K562 (cell line): ENCODE results near the gene TRDMT1. TPM values are rescaled to one million over a fixed set of nuclear protein-coding genes. Genes with fewer than 3 reads are reported as not detected.

Experiments used
- ATAC-seq: fragments of 200-7000 bp; cut with Tn5 transposase; 3 replicates; pipeline ENCODE4 v1.9.1; 2020; ENCODE audit warnings: moderate library complexity
- BruUV-seq: library from RNA; stranded (reverse); fragments of 400-500 nt; replicated peaks from 2 replicates; lab custom pipeline; 2021; lab: Mats Ljungman, UMichigan
- CTCF ChIA-PET: fragments of 300-600 bp; formaldehyde crosslinking; extraction: SDS; loops from one replicate; lab custom pipeline; 2021; ENCODE audit warnings: low intra/inter-chr PET ratio; lab: Yijun Ruan, JAX
- POLR2A ChIA-PET: fragments of 300-600, 350-650 bp; sonication (Branson Sonifier 250); formaldehyde crosslinking; extraction: SDS; loops from one replicate; lab custom pipeline; 2021; ENCODE audit warnings: antibody characterized with exemption, inconsistent platforms; lab: Yijun Ruan, JAX
- DNase-seq, 4 experiments: peaks; one replicate each; pipeline versions ENCODE4 v3.0.0 to v3.0.0-alpha.2; 2011 to 2018; ENCODE audit warnings: low spot score in 3 of 4, mixed read lengths in 3 of 4; ENCODE audit errors: extremely low read depth in 1 of 4
- FAIRE-seq: peaks from 2 replicates; lab custom pipeline; 2011; peaks lifted over from hg19 to GRCh38; lab: Jason Lieb, UNC
- H2AFZ ChIP-seq: 2 replicates; pipeline ENCODE4 v1.6.0; 2011; ENCODE audit warnings: low read depth, low read length, control low read depth, inconsistent platforms
- H3K27ac ChIP-seq: fragments of 200-600 bp; 3 replicates; pipeline ENCODE4 v1.8.0; 2011; ENCODE audit warnings: low read depth, mild to moderate bottlenecking, control low read depth, inconsistent platforms, low read length, moderate library complexity, mixed read lengths; ENCODE audit errors: extremely low read depth
- H3K27me3 ChIP-seq, 2 experiments: fragments of 300-600 bp in 1 of 2; 2 replicates in 1 of 2; 3 replicates in 1 of 2; pipeline versions ENCODE4 v1.6.0 to v1.8.0; 2011; ENCODE audit warnings: inconsistent platforms in 2 of 2, low read length in 2 of 2, mild to moderate bottlenecking in 1 of 2, mixed read lengths in 1 of 2, moderate library complexity in 1 of 2; ENCODE audit not compliant: control insufficient read depth in 2 of 2, insufficient read depth in 2 of 2
- H3K36me3 ChIP-seq: fragments of 300-600 bp; 3 replicates; pipeline ENCODE4 v1.8.0; 2011; ENCODE audit warnings: mild to moderate bottlenecking, low read length, inconsistent platforms; ENCODE audit not compliant: control insufficient read depth, insufficient read depth
- H3K4me1 ChIP-seq, 2 experiments: fragments of 200-600 bp in 1 of 2; replicated peaks in 1 of 2; 2 replicates in 1 of 2; 3 replicates in 1 of 2; pipeline versions ENCODE4 v1.5.1 to v1.8.0; 2011; ENCODE audit warnings: inconsistent platforms in 2 of 2, low read length in 2 of 2, mild to moderate bottlenecking in 1 of 2, mixed read lengths in 1 of 2, moderate library complexity in 1 of 2; ENCODE audit not compliant: control insufficient read depth in 2 of 2, insufficient read depth in 2 of 2
- H3K4me2 ChIP-seq: 2 replicates; pipeline ENCODE4 v1.6.1; 2011; ENCODE audit warnings: low read length, control low read depth, inconsistent platforms, mixed read lengths; ENCODE audit not compliant: insufficient read depth
- H3K4me3 ChIP-seq: fragments of 200-600 bp; sonication (generic), shearing (Covaris generic); 2 replicates; pipeline ENCODE4 v1.5.1; 2016; ENCODE audit warnings: control low read depth, inconsistent platforms
- H3K79me2 ChIP-seq: fragments of 200-600 bp; 3 replicates; pipeline ENCODE4 v1.8.0; 2011; ENCODE audit warnings: low read length, inconsistent platforms; ENCODE audit not compliant: control insufficient read depth, insufficient read depth
- H3K9ac ChIP-seq, 2 experiments: 2 replicates each; pipeline versions ENCODE4 v1.6.0 to v1.6.1; 2011; ENCODE audit warnings: low read depth in 2 of 2, low read length in 2 of 2, control low read depth in 1 of 2, inconsistent platforms in 1 of 2, mild to moderate bottlenecking in 1 of 2, mixed read lengths in 1 of 2; ENCODE audit not compliant: insufficient read depth in 1 of 2
- H3K9me1 ChIP-seq: one replicate; pipeline ENCODE4 v1.6.0; 2011; ENCODE audit warnings: inconsistent platforms, mild to moderate bottlenecking, low read length, moderate library complexity; ENCODE audit not compliant: control insufficient read depth, insufficient read depth
- H3K9me3 ChIP-seq: replicated peaks from 2 replicates; pipeline ENCODE4 v1.5.1; 2011; ENCODE audit warnings: low read depth, low read length, inconsistent platforms; ENCODE audit not compliant: control insufficient read depth, insufficient read depth
- H4K20me1 ChIP-seq: replicated peaks from 2 replicates; pipeline ENCODE4 v1.6.1; 2011; ENCODE audit warnings: low read length, inconsistent platforms, mixed read lengths; ENCODE audit not compliant: control insufficient read depth, insufficient read depth
- CBX1 ChIP-seq: sonication (generic); IDR thresholded peaks from 2 replicates; pipeline ENCODE4 v1.6.1; 2016; ENCODE audit warnings: antibody characterized with exemption, low read depth, mild to moderate bottlenecking
- DDX20 ChIP-seq: fragments of 450-650 bp; IDR thresholded peaks from 2 replicates; pipeline ENCODE4 v1.6.1; 2016; ENCODE audit warnings: missing genetic modification characterization, low read depth, mild to moderate bottlenecking, missing compliant biosample characterization, moderate library complexity
- ILK ChIP-seq: fragments of 450-650 bp; IDR thresholded peaks from 2 replicates; pipeline ENCODE4 v1.6.1; 2016; ENCODE audit warnings: missing genetic modification characterization, low read depth, mild to moderate bottlenecking, missing compliant biosample characterization, moderate library complexity, borderline replicate concordance
- JUN ChIP-seq, 2 experiments: sonication (generic) in 1 of 2; formaldehyde crosslinking in 1 of 2; IDR thresholded peaks; 2 replicates each; pipeline versions ENCODE4 v1.6.1 to v1.8.0; 2012 to 2022; ENCODE audit warnings: borderline replicate concordance in 2 of 2, mild to moderate bottlenecking in 2 of 2, improper control_type of control experiment in 1 of 2, low read depth in 1 of 2, low read length in 1 of 2, missing genetic modification reagents in 1 of 2
- L3MBTL2 ChIP-seq: fragments of 450-650 bp; IDR thresholded peaks from 2 replicates; pipeline ENCODE4 v1.6.1; 2016; ENCODE audit warnings: mild to moderate bottlenecking, moderate library complexity
- MCM2 ChIP-seq: fragments of 450-650 bp; IDR thresholded peaks from 2 replicates; pipeline ENCODE4 v1.6.1; 2017; ENCODE audit warnings: low read depth, mild to moderate bottlenecking
- PTTG1 ChIP-seq: fragments of 450-650 bp; IDR thresholded peaks from 2 replicates; pipeline ENCODE4 v1.6.1; 2016; ENCODE audit warnings: low read depth, mild to moderate bottlenecking, missing genetic modification characterization, missing compliant biosample characterization
- RFX1 ChIP-seq: fragments of 450-650 bp; IDR thresholded peaks from 2 replicates; pipeline ENCODE4 v1.6.1; 2016; ENCODE audit warnings: mild to moderate bottlenecking, moderate library complexity
- SMC3 ChIP-seq: conservative IDR thresholded peaks from 2 replicates; pipeline ENCODE4 v1.6.1; 2011; ENCODE audit warnings: low read depth, low read length, improper control_type of control experiment; ENCODE audit not compliant: insufficient read depth
- SRSF7 ChIP-seq: fragments of 200-400 bp; formaldehyde crosslinking; optimal IDR thresholded peaks from 2 replicates; pipeline ENCODE3; 2017; ENCODE audit warnings: mild to moderate bottlenecking, low read depth, low read length
- U2AF2 ChIP-seq: fragments of 200-400 bp; formaldehyde crosslinking; optimal IDR thresholded peaks from 2 replicates; pipeline ENCODE3; 2017; ENCODE audit warnings: low read depth, mild to moderate bottlenecking, low read length
- ZNF133 ChIP-seq: fragments of 250-450 bp; sonication (Bioruptor Pico); IDR thresholded peaks from 2 replicates; pipeline ENCODE4 v1.4.0; 2020; ENCODE audit warnings: mild to moderate bottlenecking
- ZNF778 ChIP-seq: fragments of 450-650 bp; formaldehyde crosslinking; IDR thresholded peaks from 2 replicates; pipeline ENCODE4 v1.4.0; 2020; ENCODE audit warnings: mild to moderate bottlenecking, moderate library complexity
- ZNF79 ChIP-seq: fragments of 250-450 bp; sonication (Bioruptor Pico); IDR thresholded peaks from 2 replicates; pipeline ENCODE4 v1.4.0; 2020; ENCODE audit warnings: low read depth, mild to moderate bottlenecking, moderate library complexity
- ZNF830 ChIP-seq: fragments of 250-450 bp; sonication (Bioruptor Pico); IDR thresholded peaks from 2 replicates; pipeline ENCODE4 v1.5.0; 2021; ENCODE audit warnings: mild to moderate bottlenecking
- WGBS: fragments of 100-300 bp; shearing (Covaris generic); methylation state at CpG from one replicate; pipeline ENCODE4 v1.1.6; 2016; ENCODE audit warnings: low coverage, mixed read lengths; ENCODE audit not compliant: insufficient coverage; ENCODE audit errors: missing lambda C conversion rate; 5-methylcytosine and 5-hydroxymethylcytosine counted together
- in situ Hi-C: fragments of 300-500 bp; cut with MboI; formaldehyde crosslinking; loops from 4 replicates; pipeline ENCODE4 v1.15.0; 2018; ENCODE audit warnings: inconsistent platforms, mixed read lengths
- intact Hi-C: fragments of 100-400 bp; cut with micrococcal nuclease; formaldehyde crosslinking; loops from 2 replicates; pipeline ENCODE4 v1.14.2; 2022
- polyA plus RNA-seq, 8 experiments: library from polyadenylated mRNA; depleted of rRNA in 4 of 8; stranded (reverse) in 5 of 8; unstranded in 3 of 8; fragments of >200 nt; fragmentation: Nextera tagmentation in 2 of 8; fragmentation: Illumina TruSeq in 1 of 8; extraction: Ambion mirVana in 2 of 8; extraction: Trizol in 1 of 8; gene quantifications; 2 replicates each; pipeline versions ENCODE4 v1.2.1 to v1.2.3, GENCODE V29; 2011 to 2014; ENCODE audit warnings: inconsistent platforms in 1 of 8, missing spikeins in 1 of 8
- total RNA-seq, 7 experiments: library from RNA; depleted of rRNA in 6 of 7; stranded (reverse); fragments of >200 nt in 6 of 7; fragmentation: Illumina TruSeq in 2 of 7; extraction: Trizol in 2 of 7; gene quantifications; 2 replicates each; pipeline versions ENCODE4 v1.2.1 to v1.2.3, GENCODE V29; 2011 to 2021; ENCODE audit warnings: low replicate concordance in 1 of 7

Gene TRDMT1
- total and polyA plus RNA-seq, 9 of the 15 experiments (the other 6 are each of a cell fraction or from before 2014, with no cell fraction given): 5.4 to 12.6 (median 9.3) TPM

- H2AFZ ChIP-seq: no peak overlapping the region
- FAIRE-seq (no peak), ATAC-seq (no peak), DNase-seq (no peak)
- H4K20me1 ChIP-seq: no peaks in the 10 kb centered on the region
- POLR2A ChIA-PET: no interaction called here
- intact Hi-C loops (loop anchor here (10.0 kb wide), 1 partner anchor 187 kb away; no protein-coding TSS in a partner anchor), in situ Hi-C loops (no loop called here)
- no peak overlapping the region for H3K4me3 ChIP-seq
- H3K36me3 ChIP-seq: no peaks in the 10 kb centered on the region
- no TSS peak for BruUV-seq
- H3K27ac ChIP-seq: no peak overlapping the region
- WGBS: 94% methylated on average over 1 of the region's 1 CpG
- CTCF ChIA-PET: no interaction called here
- no peaks in the 10 kb centered on the region for H3K9me1 ChIP-seq
- no peak overlapping the region for H3K9ac ChIP-seq
- no peaks in the 10 kb centered on the region for H3K4me1 ChIP-seq
- no peak for TF ChIP-seq ZNF778
- no peak for TF ChIP-seq SMC3
- TF ChIP-seq PTTG1: no peak
- TF ChIP-seq RFX1: no peak
- no peak for TF ChIP-seq DDX20
- TF ChIP-seq U2AF2: no peak
- TF ChIP-seq ZNF79 (CRISPR knock-in tag): no peak
- no peak for TF ChIP-seq CBX1
- no peak for TF ChIP-seq JUN (IDR thresholded peaks at IDR 0.05; ENCODE audit: borderline replicate concordance, low read depth, low read length)
- TF ChIP-seq JUN (CRISPR knock-in tag; IDR thresholded peaks at IDR 0.05; ENCODE audit: borderline replicate concordance): no peak
- no peak for TF ChIP-seq ZNF133 (CRISPR knock-in tag)
- TF ChIP-seq MCM2: no peak
- no peak for TF ChIP-seq SRSF7
- TF ChIP-seq ILK: no peak
- TF ChIP-seq L3MBTL2: no peak
- no peak for TF ChIP-seq ZNF830 (CRISPR knock-in tag)
- H3K9me3 ChIP-seq: no peaks in the 10 kb centered on the region
- H3K4me2 ChIP-seq: no peak overlapping the region
- H3K27me3 ChIP-seq: no peaks in the 10 kb centered on the region
- H3K79me2 ChIP-seq: no peaks in the 10 kb centered on the region
Observed at GRCh38 chr10:17141504-17142229, 59.8 kb downstream of the TRDMT1 start.
